Stimulated activated CD4-positive, alpha-beta T cell treated with anti-CD3 and anti-CD28 coated beads, Interleukin-2, amount 100 ng/mL, for 48 hours (primary cell): ENCODE results near the gene ACAA1.

Source experiments
- DNase-seq, 2 donors: peaks; one replicate each; pipeline ENCODE4 v3.0.0-alpha.2; 2020

The ACAA1 gene

DNA sequence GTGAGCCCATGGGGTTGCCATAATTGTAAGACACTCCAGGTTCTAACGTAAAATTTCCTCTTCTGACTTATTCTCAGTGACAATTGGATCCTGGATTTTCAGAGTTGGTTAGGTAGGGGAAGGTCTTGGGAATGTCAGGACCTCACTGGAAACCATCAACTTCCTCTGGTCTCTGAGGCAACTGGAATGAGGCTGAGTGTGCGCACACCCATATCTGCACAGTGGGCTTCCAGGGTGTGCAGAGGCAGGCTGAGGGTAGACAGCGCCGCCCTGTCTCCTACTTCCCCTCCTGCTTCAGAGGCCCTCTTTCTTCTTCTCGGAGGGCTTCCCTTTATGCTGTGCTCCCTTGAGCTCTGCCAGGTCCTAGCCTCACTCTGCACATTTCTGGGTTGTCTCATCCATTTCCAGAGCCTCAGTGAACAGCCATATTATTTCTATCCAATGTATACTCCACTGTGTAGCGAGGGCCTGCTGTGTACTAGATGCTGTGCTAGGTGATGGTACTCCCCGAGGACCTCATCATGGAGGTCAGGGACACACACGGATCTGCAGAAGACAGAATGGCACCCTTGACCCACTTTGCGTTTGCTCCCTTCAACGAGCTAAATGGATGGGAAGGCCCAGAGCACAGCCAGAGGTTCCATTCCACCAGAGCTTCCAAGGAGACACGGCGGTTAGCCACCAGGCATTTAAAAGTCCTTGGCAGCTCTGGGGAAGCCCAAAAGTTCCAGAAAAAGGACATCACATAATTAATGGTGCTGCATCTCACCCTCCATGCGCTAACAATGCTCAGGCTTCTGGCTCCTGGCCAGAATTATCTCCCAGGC lies 18.3 kb downstream of the ACAA1 start:
- no peak for DNase-seq

- peak; percentile 57 to 70 for DNase-seq
Measured at GRCh38 chr3:38117748-38118420, 19.0 kb downstream of the ACAA1 start.

DNA sequence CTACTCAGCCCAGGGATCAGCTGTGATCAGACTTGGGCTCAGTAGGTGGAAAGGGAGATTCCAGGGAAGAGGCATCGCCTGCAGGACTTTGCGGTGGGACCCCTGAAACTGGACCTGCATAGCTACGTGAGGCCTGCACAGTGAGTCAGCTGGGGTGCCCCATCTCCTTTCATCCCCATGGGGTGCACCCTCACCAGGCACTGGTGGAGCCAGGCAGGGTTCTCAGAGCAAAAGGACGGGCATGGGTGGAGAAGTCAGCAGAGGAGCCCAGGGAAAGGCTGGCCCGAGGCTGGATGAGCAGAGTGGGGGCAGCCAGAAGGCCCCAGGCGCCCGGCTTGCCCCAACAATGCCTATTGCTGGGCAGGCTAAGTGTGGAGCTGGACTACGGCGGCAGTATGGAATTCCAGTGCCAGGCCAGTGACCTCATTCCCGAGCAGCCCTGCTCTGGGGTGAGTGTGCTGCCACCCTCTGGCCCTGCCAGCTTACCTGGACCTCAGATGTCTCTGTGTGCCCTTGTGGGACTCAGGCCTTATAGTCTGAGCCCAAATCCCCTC lies 19.7 kb downstream of the ACAA1 start:
- DNase-seq, result no peak

- no peak for DNase-seq
Measured at GRCh38 chr3:38116471-38117162, 20.3 kb downstream of the ACAA1 start.

GRCh38 chr3:38115645-38116427 lies 21.1 kb downstream of the ACAA1 start:
- no peak for DNase-seq

DNA sequence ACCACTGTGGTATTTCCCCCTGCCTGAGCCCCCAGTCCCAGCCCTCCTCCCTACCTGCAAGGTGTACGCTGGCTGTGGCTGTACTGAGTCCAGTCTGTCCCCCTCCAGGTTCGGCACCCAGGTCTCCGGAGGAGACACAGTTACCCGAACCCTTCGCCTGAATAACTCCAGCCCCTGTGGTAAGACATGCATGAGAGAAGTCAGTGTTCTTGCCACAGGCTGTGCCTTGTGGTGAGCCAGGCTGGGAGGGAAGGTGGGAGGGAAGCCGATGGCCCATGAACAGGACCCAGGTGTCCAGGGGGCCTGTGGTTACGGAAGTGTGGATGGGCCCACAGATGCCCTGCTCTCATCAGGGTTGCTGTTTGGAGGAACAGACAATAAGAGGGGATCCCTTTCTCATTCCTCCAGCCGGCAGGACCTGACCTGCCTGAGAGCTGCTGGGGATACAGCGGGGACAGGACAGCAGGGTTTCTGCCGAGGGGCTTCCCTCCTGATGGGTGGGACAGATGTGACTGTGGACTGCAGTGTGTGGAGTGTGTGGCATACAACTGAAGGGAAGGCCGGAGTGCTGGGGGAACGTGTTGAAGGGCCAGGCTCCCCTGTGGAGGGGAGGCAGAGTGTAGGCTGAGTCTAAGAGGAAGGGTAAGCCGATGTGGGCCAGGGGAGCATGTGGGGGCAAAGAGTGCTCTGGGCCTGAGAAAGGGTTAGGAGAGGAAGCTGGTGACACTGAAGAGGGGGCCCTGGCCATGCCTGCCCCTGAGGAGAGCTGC lies 21.9 kb downstream of the ACAA1 start:
- DNase-seq, result no peak

- DNase-seq, result no peak
Measured at GRCh38 chr3:38114052-38114874, 22.7 kb downstream of the ACAA1 start.

DNA sequence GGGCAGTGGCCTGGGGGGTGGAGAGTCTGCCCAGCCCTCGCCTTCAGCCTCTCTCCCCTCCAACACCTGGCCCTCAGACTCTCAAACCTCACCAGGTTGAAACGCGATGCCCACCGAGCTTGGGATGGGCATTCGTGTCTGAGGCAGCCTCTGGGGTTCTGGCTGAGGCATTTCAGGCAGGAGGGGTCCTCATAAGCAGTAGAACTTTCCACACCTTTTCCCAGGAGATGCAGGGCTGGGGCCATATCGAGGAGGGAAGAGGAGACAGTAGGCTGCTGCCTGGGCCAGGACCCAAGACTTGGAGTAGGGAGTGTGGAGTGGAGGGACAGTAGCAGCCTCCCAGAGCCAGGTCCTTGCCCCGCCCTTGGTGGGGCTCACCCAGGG lies 24.6 kb downstream of the ACAA1 start:
- no peak for DNase-seq

DNA sequence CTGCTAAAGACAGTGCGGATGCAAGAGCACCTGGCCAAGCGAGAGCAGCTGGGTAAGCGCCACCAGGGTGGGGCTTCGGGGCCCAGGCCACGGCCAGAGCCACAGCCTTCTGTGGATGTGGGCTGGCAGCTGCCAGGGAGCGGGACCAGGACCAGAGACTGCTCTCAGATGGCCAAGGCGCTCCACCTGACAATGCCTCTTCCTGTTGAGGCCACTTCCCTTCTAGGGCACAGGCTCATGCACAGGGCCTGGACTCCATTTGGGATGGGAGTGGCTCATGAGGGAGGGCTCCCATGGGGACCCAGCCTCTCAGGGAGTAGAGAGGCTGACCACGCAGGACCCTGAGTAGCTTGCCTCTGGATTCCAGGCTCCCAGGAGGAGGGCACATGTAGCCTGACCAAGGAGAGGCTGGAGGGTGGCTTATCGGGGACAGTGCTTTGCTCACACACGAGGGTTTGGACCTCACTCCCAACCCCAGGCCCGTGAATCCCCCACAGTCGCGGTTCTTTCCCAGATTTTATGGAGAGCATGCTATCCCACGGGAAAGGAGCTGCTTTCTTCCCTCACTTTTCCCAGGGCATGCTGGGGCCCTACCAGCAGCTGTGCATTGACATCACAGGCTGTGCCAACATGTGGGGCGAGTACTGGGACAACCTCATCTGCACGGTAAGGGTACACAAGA lies 25.1 kb downstream of the ACAA1 start:
- DNase-seq, result no peak

DNA sequence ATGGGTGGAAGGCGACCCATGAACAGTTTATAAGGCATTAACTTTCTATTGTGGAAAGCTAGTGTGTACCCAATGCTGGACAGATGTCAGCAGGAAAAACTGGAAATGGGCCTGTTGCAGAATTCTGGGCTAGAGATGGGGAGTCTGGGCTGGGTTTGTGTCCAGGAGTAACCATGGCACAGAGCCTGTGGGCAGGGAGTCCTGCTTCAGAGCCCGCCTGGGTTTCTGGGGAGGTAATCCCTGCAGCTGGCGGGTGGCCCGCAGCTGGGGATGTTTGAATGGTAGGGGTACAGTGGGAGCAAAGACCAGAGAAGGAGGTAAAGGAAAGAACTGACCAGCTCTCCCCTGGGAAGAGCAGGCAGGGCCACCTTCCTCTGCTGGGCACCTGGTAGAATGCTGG lies 25.7 kb downstream of the ACAA1 start:
- no peak for DNase-seq

GRCh38 chr3:38110314-38111050 lies 26.4 kb downstream of the ACAA1 start:
- DNase-seq, result no peak

DNA sequence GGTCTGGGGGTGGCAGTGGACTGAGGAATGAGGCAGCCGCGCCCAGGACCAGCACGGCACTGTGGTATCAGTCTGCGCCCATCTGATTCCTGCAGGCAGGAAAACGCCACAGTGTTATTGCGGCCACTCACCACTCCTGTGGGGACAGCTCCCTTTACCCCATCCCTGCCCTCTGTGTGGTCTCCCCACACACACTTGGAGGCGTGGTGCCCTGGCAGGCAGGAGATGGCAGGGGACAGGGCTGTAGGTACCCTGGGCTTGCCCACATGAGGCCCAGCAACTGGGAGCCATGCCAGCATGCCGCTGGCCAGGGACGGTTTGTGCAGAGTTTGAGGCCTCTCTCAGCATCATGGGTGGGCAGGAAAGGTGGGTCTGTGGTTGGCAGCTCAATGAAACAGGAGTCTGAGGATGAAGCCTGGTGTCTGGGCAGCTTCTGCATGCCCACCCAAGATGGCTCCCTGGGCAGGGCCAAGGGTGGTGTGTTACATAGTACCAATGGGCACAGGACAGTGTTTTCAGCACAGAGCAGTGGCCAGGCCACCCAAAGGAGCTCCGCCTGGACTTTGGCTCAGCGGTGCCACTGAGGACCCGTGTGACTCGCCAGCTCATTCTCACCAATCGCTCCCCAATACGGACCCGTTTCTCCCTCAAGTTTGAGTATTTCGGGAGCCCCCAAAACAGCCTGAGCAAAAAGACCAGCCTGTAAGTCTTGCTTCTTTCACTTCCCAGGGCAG lies 27.2 kb downstream of the ACAA1 start:
- DNase-seq, result no peak

GRCh38 chr3:38108649-38109579 lies 28.0 kb downstream of the ACAA1 start:
- no peak for DNase-seq

- DNase-seq, result no peak
Measured at GRCh38 chr3:38107911-38108648, 28.8 kb downstream of the ACAA1 start.

GRCh38 chr3:38105525-38105924 lies 31.4 kb downstream of the ACAA1 start:
- DNase-seq, result no peak

DNA sequence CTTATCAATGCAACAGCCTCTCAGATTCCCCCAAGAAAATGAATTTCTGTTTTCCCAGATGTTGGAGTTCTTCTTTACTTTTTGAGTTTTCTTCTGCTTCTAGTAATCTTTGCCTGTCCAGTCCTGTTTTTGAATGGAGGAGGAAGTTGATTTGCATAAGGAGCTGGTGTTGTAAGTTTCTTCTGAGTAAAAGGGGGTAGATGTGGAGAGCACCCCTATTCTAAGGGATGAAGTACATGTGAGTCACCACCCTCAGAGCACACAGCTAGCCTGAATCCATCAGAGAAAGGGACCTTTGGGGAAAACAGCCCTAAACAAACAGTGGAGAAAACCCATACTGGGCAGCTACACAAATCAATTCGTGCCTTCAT lies 34.5 kb downstream of the ACAA1 start:
- no peak for DNase-seq

GRCh38 chr3:38101811-38102443 lies 35.0 kb downstream of the ACAA1 start:
- DNase-seq, result no peak
